ENCODE data around the gene SPOP.
"Not testable (repeated sequence)": the region's sequence is repeated elsewhere in the genome, so short reads cannot be mapped to it uniquely, and the experiment has no call there.

The SPOP gene

DNA sequence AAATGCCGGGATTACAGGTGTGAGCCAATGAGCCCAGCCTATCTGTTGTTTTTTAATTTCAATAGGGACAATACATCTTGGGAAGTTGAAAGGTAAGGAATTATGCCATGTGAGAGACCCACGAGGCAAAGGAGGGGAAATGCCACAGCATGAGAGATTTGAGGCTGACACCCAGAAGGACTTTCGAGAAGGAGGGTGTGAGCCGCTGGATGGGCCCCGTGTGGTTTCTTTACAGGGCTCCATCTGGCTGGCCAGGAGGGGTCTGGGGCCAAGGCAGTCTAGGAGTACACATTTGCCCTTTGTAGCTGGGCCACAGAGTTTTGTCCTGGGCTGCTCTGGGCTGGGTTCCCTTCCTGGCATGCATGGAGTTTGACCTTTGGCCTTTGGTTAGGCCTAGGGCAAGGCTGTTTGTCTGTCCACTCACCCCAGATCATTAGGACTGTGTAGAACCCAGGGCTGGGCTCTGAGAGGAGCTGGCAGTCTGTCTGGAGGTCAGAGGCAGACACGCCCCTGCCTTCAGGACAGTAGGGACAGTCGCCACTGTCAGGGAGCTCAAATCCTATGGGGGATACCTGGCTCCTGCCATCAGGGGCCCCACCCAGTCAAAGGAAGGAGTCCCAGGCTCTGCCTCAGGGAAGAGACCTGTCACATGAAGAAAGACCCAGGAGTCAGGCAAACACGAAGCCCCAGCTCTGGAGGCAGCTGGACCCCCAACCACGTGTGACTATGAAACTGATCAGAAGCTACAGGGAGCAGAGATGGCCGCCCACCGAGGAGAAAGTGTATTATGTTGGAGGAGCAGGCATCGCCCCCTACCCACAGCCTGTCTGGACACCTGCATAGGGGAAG is 126.5 kb downstream of the SPOP start:
- DNase-seq (ENCODE audit: low read depth, low spot score), result no peak

DNA sequence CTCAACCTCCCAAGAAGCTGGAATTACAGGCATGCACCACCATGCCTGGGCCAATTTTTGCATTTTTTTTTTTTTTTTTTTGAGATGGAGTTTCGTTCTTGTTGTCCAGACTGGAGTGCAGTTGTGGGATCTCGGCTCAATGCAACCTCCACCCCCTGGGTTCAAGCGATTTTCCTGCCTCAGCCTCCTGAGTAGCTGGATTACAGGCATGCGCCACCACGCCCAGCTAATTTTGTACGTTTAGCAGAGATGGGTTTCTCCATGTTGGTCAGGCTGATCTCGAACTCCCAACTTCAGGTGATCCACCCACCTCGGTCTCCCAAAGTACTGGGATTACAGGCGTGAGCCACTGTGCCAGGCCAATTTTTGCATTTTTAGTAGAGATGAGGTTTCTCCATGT is 127.1 kb downstream of the SPOP start:
- DNase-seq (ENCODE audit: low read depth, low spot score), result not testable (repeated sequence)

DNA sequence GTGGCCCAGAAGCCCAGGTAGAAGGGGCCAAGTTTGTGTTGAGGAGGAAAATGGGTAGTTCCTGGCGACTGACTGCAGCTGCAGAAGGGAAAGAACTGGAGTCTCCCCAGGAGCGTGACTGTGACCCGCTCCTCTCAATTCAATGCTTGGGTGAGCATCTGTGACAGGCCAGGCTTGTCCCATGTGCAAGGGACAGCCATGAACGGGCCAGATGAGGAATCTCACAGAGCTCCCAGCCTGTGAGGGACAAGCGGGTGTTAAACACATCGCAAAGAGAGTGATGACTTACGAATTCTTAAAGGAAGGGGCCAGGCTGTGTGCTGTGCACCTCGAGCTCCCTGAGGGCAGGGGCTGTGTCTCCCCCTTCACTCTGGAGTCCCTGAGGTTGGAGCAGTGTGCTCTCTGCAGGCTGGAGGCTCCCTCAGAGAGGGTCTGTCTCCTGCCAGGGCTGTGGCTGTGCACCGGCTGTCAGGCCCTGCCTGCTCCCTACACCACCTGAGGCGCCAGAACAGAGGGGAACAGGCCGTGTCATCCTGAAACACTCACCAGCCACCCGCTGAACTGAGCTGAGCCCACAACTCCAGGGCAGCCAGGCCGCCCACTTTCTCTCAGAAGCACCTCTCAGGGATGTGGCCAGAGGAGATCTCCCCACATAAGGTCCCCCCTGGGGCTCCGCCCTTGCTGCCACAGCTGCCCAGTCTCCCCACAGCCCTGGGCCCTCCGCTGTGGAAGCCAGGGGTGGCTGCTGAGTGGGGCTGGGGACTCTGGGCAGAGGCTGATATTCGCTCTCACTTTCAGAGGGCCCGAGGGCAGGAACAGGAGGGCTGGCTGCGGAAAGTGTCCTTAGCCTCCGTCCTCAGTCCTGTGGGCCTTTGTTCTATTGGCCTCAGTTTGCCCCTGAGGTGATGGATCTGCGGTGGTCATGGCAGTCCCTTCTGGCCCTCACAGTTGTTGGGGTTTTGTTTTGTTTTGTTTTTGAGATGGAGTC is 127.9 kb downstream of the SPOP start:
- DNase-seq (ENCODE audit: low read depth, low spot score), result no peak

DNA sequence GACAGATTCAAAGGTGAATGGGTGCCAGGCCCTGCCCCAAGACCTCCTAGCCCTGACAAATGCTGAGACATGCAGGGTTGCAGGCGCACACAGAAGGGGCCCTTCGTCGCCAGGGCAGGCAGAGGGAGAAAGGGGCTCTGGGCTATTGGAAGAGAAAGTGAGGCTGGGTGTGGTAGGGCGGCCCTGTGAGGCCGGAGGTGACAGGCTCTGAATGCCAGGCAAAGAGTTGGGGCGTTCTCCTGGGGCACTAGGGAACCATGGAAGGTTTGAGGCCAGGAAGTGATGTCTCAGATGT is 128.6 kb downstream of the SPOP start:
- no peak for DNase-seq (ENCODE audit: low read depth, low spot score)

Data from brain pericyte (primary cell).